GM12892 (cell line): Measurements from ENCODE around the gene CEACAM16.

Experiments used
- POLR2A ChIP-seq: IDR thresholded peaks from 2 replicates; pipeline ENCODE4 v1.6.1; 2011; ENCODE audit warnings: low read depth, low read length, control low read depth
- TAF1 ChIP-seq: IDR thresholded peaks from 2 replicates; pipeline ENCODE4 v1.6.1; 2011; ENCODE audit warnings: low read depth, mild to moderate bottlenecking, control low read depth, low read length, borderline replicate concordance

DNA sequence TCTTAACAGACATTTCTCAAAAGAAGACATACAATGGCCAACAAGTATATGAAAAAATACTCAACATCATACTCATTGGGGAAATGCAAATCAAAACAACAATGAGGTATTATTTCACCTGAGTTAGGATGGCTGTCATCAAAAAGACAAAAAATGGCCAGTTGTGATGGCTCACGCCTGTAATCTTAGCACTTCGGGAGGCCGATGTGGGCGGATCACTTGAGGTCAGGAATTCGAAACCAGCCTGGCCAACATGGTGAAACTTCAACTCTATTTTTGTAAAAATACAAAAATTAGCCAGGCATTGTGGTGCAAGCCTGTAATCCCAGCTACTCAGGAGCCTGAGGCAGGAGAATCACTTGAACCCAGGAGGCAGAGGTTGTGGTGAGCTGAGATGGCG, 22.0 kb downstream of the CEACAM16 start:
- TF ChIP-seq POLR2A (no peak), TAF1 (no peak)
